ENCODE results near the gene SCN3B. TPM values are rescaled to one million over a fixed set of nuclear protein-coding genes. Genes with fewer than 3 reads are reported as not detected.

The SCN3B gene
- total and polyA plus RNA-seq, 9 donors, result 12.8 to 28.2 (median 19.2) TPM

GRCh38 chr11:123641495-123641840 lies 13.0 kb downstream of the SCN3B start:
- Histone ChIP-seq H3K27me3 (ENCODE audit: control insufficient read depth, insufficient read depth, low read length) (no peaks in the 10 kb centered on the region), H3K4me3 (ENCODE audit: low read length) (no peak overlapping the region), H3K4me1 (ENCODE audit: control insufficient read depth, insufficient read depth, low read length) (no peaks in the 10 kb centered on the region), H3K36me3 (ENCODE audit: control insufficient read depth, insufficient read depth, low read length) (peaks cover 8% of the 10 kb centered on the region), H3K9me3 (replicated peaks; ENCODE audit: control insufficient read depth, low read depth, low read length) (no peaks in the 10 kb centered on the region), H3K27ac (ENCODE audit: low read length) (no peak overlapping the region)
- WGBS (ENCODE audit: insufficient coverage), result 33% methylated on average over 1 of the region's 4 CpGs
- no peak for DNase-seq

- no peaks in the 10 kb centered on the region for H3K27me3 ChIP-seq (ENCODE audit: control insufficient read depth, insufficient read depth, low read length)
- peaks cover 8% of the 10 kb centered on the region for H3K36me3 ChIP-seq (ENCODE audit: control insufficient read depth, insufficient read depth, low read length)
- 20% methylated on average over 15 of the region's 22 CpGs for WGBS (ENCODE audit: insufficient coverage)
- H3K9me3 ChIP-seq (replicated peaks; ENCODE audit: control insufficient read depth, low read depth, low read length), result no peaks in the 10 kb centered on the region
- no peak overlapping the region for H3K4me3 ChIP-seq (ENCODE audit: low read length)
- no peak overlapping the region for H3K27ac ChIP-seq (ENCODE audit: low read length)
- no peaks in the 10 kb centered on the region for H3K4me1 ChIP-seq (ENCODE audit: control insufficient read depth, insufficient read depth, low read length)
- DNase-seq, result peak; percentile 17
Measured at GRCh38 chr11:123640677-123641494, 13.5 kb downstream of the SCN3B start.

DNA sequence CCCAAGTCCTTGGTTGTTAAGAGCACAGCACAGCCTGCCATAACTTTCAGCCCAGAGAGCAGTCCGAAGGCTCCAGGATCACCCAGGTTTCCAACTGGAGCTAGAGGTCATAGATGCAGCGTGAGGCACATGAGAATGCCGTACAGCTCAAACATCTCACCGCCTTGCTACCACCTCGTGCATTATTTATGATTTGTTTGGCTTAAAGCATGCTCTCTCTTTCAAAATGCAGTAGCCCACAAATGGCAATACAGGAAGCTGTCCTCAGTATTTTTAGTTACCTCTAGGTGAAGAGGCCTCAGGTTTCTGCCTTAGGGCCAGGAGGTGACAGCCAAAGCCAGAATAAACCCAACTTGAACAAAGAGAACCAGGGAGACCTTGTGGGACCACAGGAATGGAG lies 14.4 kb downstream of the SCN3B start:
- no peak overlapping the region for H3K27ac ChIP-seq (ENCODE audit: low read length)
- DNase-seq, result no peak
- no peak overlapping the region for H3K4me3 ChIP-seq (ENCODE audit: low read length)

DNA sequence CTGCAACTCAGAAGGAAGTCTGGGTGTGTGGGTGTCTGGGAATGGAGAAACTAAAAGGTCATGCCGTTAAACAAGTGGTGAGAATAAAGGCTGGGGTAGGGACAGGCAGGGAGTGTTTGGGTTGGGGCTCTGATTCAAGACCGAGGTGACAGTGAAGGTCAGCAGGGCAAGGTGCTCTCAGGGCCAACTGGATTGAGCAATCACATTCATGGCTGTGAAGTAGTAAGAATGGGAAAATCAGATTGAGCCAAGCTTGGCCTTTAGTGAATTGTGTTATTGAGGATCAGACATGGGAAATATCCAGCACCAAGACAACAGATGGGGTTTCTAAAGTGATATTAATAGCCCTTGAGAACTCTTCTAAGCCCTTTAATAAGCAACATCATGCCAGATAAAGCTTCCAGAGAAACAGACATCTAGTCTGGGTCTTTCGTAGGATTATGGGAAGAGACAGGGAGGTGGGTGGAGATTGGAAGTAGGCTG lies 24.3 kb downstream of the SCN3B start:
- Histone ChIP-seq H3K4me1 (ENCODE audit: control insufficient read depth, insufficient read depth, low read length) (peaks cover 3% of the 10 kb centered on the region), H3K9me3 (replicated peaks; ENCODE audit: control insufficient read depth, low read depth, low read length) (no peaks in the 10 kb centered on the region), H3K27me3 (ENCODE audit: control insufficient read depth, insufficient read depth, low read length) (no peaks in the 10 kb centered on the region), H3K4me3 (ENCODE audit: low read length) (no peak overlapping the region), H3K27ac (ENCODE audit: low read length) (no peak overlapping the region), H3K36me3 (ENCODE audit: control insufficient read depth, insufficient read depth, low read length) (peaks cover 3% of the 10 kb centered on the region)
- 43% methylated on average over 2 of the region's 3 CpGs for WGBS (ENCODE audit: insufficient coverage)
- DNase-seq, result no peak

More for the DNA sequence above, 14.4 kb downstream of the SCN3B start:
- Histone ChIP-seq H3K36me3 (ENCODE audit: control insufficient read depth, insufficient read depth, low read length) (peaks cover 8% of the 10 kb centered on the region), H3K9me3 (replicated peaks; ENCODE audit: control insufficient read depth, low read depth, low read length) (no peaks in the 10 kb centered on the region), H3K27me3 (ENCODE audit: control insufficient read depth, insufficient read depth, low read length) (no peaks in the 10 kb centered on the region), H3K4me1 (ENCODE audit: control insufficient read depth, insufficient read depth, low read length) (no peaks in the 10 kb centered on the region)
- 52% methylated on average over 5 of the region's 5 CpGs for WGBS (ENCODE audit: insufficient coverage)

DNA sequence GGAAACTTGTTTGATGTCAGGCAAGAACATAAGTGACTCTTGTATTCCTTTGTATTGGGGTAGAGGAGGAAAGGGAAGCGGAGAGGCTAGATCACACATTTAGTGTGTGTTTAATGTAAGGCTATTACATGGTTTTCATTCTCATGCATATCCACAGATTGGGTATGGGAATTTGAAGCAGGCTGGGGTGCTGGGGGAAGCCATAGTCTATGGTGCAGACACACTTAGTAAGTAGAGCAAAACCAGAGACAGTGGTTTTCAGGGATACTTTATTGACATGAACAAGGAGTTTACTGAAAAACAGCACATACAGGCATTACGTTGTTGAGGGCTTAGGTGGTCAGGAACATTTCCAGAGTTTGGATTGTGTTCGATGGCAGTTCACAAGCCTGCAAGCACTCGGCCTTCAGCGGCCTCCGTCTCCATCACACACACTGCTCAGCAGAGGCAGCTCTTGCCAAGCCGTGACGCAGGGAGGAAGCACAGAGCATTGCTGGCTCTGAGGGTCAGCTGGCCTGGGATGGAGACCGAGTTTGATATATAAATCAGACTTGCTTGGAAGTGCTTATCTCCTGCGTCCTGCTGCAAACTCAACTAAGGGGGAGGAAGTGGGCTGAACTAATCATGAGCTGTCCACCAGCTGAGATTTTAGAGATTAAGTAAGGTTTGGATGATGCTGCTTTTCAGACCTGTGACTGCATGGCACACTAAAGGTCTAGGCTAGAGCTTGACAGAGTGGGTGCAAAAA lies 25.3 kb downstream of the SCN3B start:
- Histone ChIP-seq H3K27me3 (ENCODE audit: control insufficient read depth, insufficient read depth, low read length) (no peaks in the 10 kb centered on the region), H3K4me3 (ENCODE audit: low read length) (no peak overlapping the region), H3K4me1 (ENCODE audit: control insufficient read depth, insufficient read depth, low read length) (peaks cover 3% of the 10 kb centered on the region), H3K27ac (ENCODE audit: low read length) (no peak overlapping the region), H3K9me3 (replicated peaks; ENCODE audit: control insufficient read depth, low read depth, low read length) (no peaks in the 10 kb centered on the region), H3K36me3 (ENCODE audit: control insufficient read depth, insufficient read depth, low read length) (peaks cover 3% of the 10 kb centered on the region)
- peak; percentile 70 for DNase-seq
- 31% methylated on average over 6 of the region's 10 CpGs for whole genome bisulfite sequencing (ENCODE audit: insufficient coverage)

DNA sequence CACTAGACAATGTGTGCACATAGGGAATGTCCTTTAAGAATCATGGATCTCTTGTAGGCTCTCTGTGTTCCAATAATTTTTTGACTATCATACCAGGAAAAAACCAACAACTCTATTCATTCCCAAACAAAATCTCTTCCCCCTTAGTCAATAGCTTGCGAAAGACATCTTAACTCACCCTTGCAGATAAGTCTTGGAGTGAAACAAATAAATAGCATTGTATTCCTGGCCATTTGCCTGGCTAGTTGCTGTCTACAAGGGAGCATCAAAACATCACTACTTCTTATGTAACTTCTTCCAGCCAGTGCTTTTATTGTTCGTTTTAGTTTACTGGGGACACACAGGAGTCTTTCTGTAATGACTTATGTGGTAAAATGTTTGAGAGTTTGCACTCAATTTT lies 29.4 kb downstream of the SCN3B start:
- H3K27me3 ChIP-seq (ENCODE audit: control insufficient read depth, insufficient read depth, low read length), result no peaks in the 10 kb centered on the region
- no peak for DNase-seq
- H3K27ac ChIP-seq (ENCODE audit: low read length), result no peak overlapping the region
- H3K4me3 ChIP-seq (ENCODE audit: low read length), result no peak overlapping the region
- WGBS (ENCODE audit: insufficient coverage), result no CpG with 5 or more reads among the region's 2 CpGs
- H3K36me3 ChIP-seq (ENCODE audit: control insufficient read depth, insufficient read depth, low read length), result peaks cover 13% of the 10 kb centered on the region
- H3K9me3 ChIP-seq (replicated peaks; ENCODE audit: control insufficient read depth, low read depth, low read length), result no peaks in the 10 kb centered on the region
- H3K4me1 ChIP-seq (ENCODE audit: control insufficient read depth, insufficient read depth, low read length), result peaks cover under 1% of the 10 kb centered on the region

GRCh38 chr11:123622576-123622975 lies 31.8 kb downstream of the SCN3B start:
- WGBS (ENCODE audit: insufficient coverage), result 79% methylated on average over 2 of the region's 9 CpGs
- Histone ChIP-seq H3K36me3 (ENCODE audit: control insufficient read depth, insufficient read depth, low read length) (peaks cover 27% of the 10 kb centered on the region), H3K4me1 (ENCODE audit: control insufficient read depth, insufficient read depth, low read length) (no peaks in the 10 kb centered on the region), H3K27ac (ENCODE audit: low read length) (no peak overlapping the region), H3K4me3 (ENCODE audit: low read length) (no peak overlapping the region), H3K27me3 (ENCODE audit: control insufficient read depth, insufficient read depth, low read length) (no peaks in the 10 kb centered on the region), H3K9me3 (replicated peaks; ENCODE audit: control insufficient read depth, low read depth, low read length) (no peaks in the 10 kb centered on the region)
- no peak for DNase-seq

- WGBS (ENCODE audit: insufficient coverage), result 63% methylated on average over 7 of the region's 11 CpGs
- H3K36me3 ChIP-seq (ENCODE audit: control insufficient read depth, insufficient read depth, low read length), result peaks cover 38% of the 10 kb centered on the region
- peak; percentile 24 for DNase-seq
Measured at GRCh38 chr11:123616505-123617198, 37.8 kb downstream of the SCN3B start.

GRCh38 chr11:123611698-123612097 lies 42.7 kb downstream of the SCN3B start:
- peaks cover 2% of the 10 kb centered on the region for H3K4me1 ChIP-seq (ENCODE audit: control insufficient read depth, insufficient read depth, low read length)
- no peaks in the 10 kb centered on the region for H3K9me3 ChIP-seq (replicated peaks; ENCODE audit: control insufficient read depth, low read depth, low read length)
- no peak overlapping the region for H3K4me3 ChIP-seq (ENCODE audit: low read length)
- H3K27me3 ChIP-seq (ENCODE audit: control insufficient read depth, insufficient read depth, low read length), result no peaks in the 10 kb centered on the region
- H3K27ac ChIP-seq (ENCODE audit: low read length), result no peak overlapping the region
- DNase-seq, result no peak
- peaks cover 49% of the 10 kb centered on the region for H3K36me3 ChIP-seq (ENCODE audit: control insufficient read depth, insufficient read depth, low read length)
- WGBS (ENCODE audit: insufficient coverage), result 90% methylated on average over 4 of the region's 4 CpGs

More at GRCh38 chr11:123616505-123617198, 37.8 kb downstream of the SCN3B start:
- no peaks in the 10 kb centered on the region for H3K9me3 ChIP-seq (replicated peaks; ENCODE audit: control insufficient read depth, low read depth, low read length)
- no peak overlapping the region for H3K27ac ChIP-seq (ENCODE audit: low read length)
- peaks cover 2% of the 10 kb centered on the region for H3K4me1 ChIP-seq (ENCODE audit: control insufficient read depth, insufficient read depth, low read length)
- H3K27me3 ChIP-seq (ENCODE audit: control insufficient read depth, insufficient read depth, low read length), result no peaks in the 10 kb centered on the region
- no peak overlapping the region for H3K4me3 ChIP-seq (ENCODE audit: low read length)

- DNase-seq, result no peak
- no peaks in the 10 kb centered on the region for H3K4me1 ChIP-seq (ENCODE audit: control insufficient read depth, insufficient read depth, low read length)
- H3K27ac ChIP-seq (ENCODE audit: low read length), result no peak overlapping the region
- no peaks in the 10 kb centered on the region for H3K27me3 ChIP-seq (ENCODE audit: control insufficient read depth, insufficient read depth, low read length)
- H3K9me3 ChIP-seq (replicated peaks; ENCODE audit: control insufficient read depth, low read depth, low read length), result no peaks in the 10 kb centered on the region
- H3K4me3 ChIP-seq (ENCODE audit: low read length), result no peak overlapping the region
- WGBS (ENCODE audit: insufficient coverage), result 96% methylated on average over 7 of the region's 8 CpGs
- H3K36me3 ChIP-seq (ENCODE audit: control insufficient read depth, insufficient read depth, low read length), result peaks cover 60% of the 10 kb centered on the region
Measured at GRCh38 chr11:123608945-123609344, 45.5 kb downstream of the SCN3B start.
